Measurements from ENCODE around the gene RTN4R. TPM values are rescaled to one million over a fixed set of nuclear protein-coding genes. Genes with fewer than 3 reads are reported as not detected.

RTN4R gene
- total and polyA plus RNA-seq, 2 of the 8 experiments (the other 6 are each of a cell fraction or from before 2014, with no cell fraction given) = 21.8 to 41.3 TPM

GRCh38 chr22:20292673-20293232 is 24.6 kb upstream of the RTN4R start (continued):
- TF ChIP-seq TBP (IDR thresholded peaks at IDR 0.05; ENCODE audit: low read depth, low read length) (no peak), MAFK (IDR thresholded peaks at IDR 0.05; ENCODE audit: low read depth, low read length) (no peak)

All from H1 (cell line).